HepG2 (cell line): ENCODE data around the gene RRBP1. TPM values are rescaled to one million over a fixed set of nuclear protein-coding genes. Genes with fewer than 3 reads are reported as not detected.

Experiments
- CCAR2 ChIP-seq: fragments of 200-400 bp; formaldehyde crosslinking; optimal IDR thresholded peaks from 2 replicates; pipeline ENCODE3; 2018; ENCODE audit warnings: low read depth, mild to moderate bottlenecking, low read length, moderate library complexity
- KAT7 ChIP-seq: IDR thresholded peaks from 2 replicates; pipeline ENCODE4 v1.6.1; 2018; ENCODE audit warnings: borderline replicate concordance, missing compliant biosample characterization
- MAZ ChIP-seq, 2 experiments: sonication (generic) in 1 of 2; formaldehyde crosslinking in 1 of 2; IDR thresholded peaks; 2 replicates each; pipeline versions ENCODE4 v1.5.0 to v1.6.1; 2012 to 2020; ENCODE audit warnings: low read depth in 2 of 2, mild to moderate bottlenecking in 2 of 2, borderline replicate concordance in 1 of 2, improper control_type of control experiment in 1 of 2, low read length in 1 of 2, missing genetic modification reagents in 1 of 2, moderate library complexity in 1 of 2
- MBD4 ChIP-seq: IDR thresholded peaks from 2 replicates; pipeline ENCODE4 v1.6.1; 2012; ENCODE audit warnings: low read length, inconsistent platforms, borderline replicate concordance
- MEIS2 ChIP-seq: sonication (generic); formaldehyde crosslinking; IDR thresholded peaks from 2 replicates; pipeline ENCODE4 v1.9.0; 2021; ENCODE audit warnings: mild to moderate bottlenecking, missing genetic modification reagents
- MTF1 ChIP-seq: sonication (generic); formaldehyde crosslinking; IDR thresholded peaks from 2 replicates; pipeline ENCODE4 v1.5.0; 2020; ENCODE audit warnings: missing genetic modification reagents
- NCOR1 ChIP-seq: fragments of 200-600 bp; sonication (generic); IDR thresholded peaks from 2 replicates; pipeline ENCODE4 v1.7.0; 2017; ENCODE audit warnings: antibody characterized with exemption, low read length, borderline replicate concordance
- NRL ChIP-seq: sonication (generic); formaldehyde crosslinking; IDR thresholded peaks from 2 replicates; pipeline ENCODE4 v1.5.0; 2020; ENCODE audit warnings: missing genetic modification reagents, mild to moderate bottlenecking, moderate library complexity, borderline replicate concordance
- ZKSCAN1 ChIP-seq: fragments of 150-350 bp; IDR thresholded peaks from 2 replicates; pipeline ENCODE4 v1.6.1; 2014; ENCODE audit warnings: low read length
- ZNF530 ChIP-seq: sonication (generic); formaldehyde crosslinking; IDR thresholded peaks from 2 replicates; pipeline ENCODE4 v1.5.0; 2020; ENCODE audit warnings: low read depth, mild to moderate bottlenecking, missing genetic modification reagents
- polyA plus RNA-seq, 8 experiments: library from polyadenylated mRNA; depleted of rRNA in 3 of 8; stranded (reverse) in 7 of 8; unstranded in 1 of 8; fragments of >200 nt; fragmentation: Illumina TruSeq in 4 of 8; extraction: Trizol in 4 of 8; gene quantifications; 2 replicates each; pipeline versions ENCODE4 v1.2.1 to v1.2.3, GENCODE V29; 2011 to 2016; ENCODE audit warnings: low read depth in 4 of 8, missing spikeins in 1 of 8, mixed read lengths in 1 of 8; ENCODE audit not compliant: insufficient read depth in 1 of 8
- total RNA-seq, 5 experiments: library from RNA; depleted of rRNA; stranded (reverse); fragments of >200 nt; fragmentation: Illumina TruSeq; extraction: Trizol; gene quantifications; 2 replicates each; pipeline ENCODE4 v1.2.3, GENCODE V29; 2016; ENCODE audit warnings: low read depth in 1 of 5
- TF ChIP-seq, protein P1 (sequence below): sonication (generic); formaldehyde crosslinking; IDR thresholded peaks from 2 replicates; pipeline ENCODE4 v1.8.1; 2023; ENCODE audit warnings: missing genetic modification reagents, mild to moderate bottlenecking, borderline replicate concordance
- TF ChIP-seq, protein P2 (sequence below): sonication (generic); formaldehyde crosslinking; IDR thresholded peaks from 2 replicates; pipeline ENCODE4 v1.4.0; 2020; ENCODE audit warnings: missing genetic modification reagents
- TF ChIP-seq, protein P3 (sequence below): sonication (generic); formaldehyde crosslinking; IDR thresholded peaks from 2 replicates; pipeline ENCODE4 v1.5.1; 2020; ENCODE audit warnings: missing genetic modification reagents, mild to moderate bottlenecking, borderline replicate concordance
- TF ChIP-seq, protein P4 (sequence below): sonication (generic); formaldehyde crosslinking; IDR thresholded peaks from 2 replicates; pipeline ENCODE4 v1.4.0; 2020; ENCODE audit warnings: missing genetic modification reagents
- TF ChIP-seq, protein P5 (sequence below): sonication (generic); formaldehyde crosslinking; IDR thresholded peaks from 2 replicates; pipeline ENCODE4 v1.8.0; 2022; ENCODE audit warnings: mild to moderate bottlenecking, missing genetic modification reagents
- TF ChIP-seq, protein P6 (sequence below): IDR thresholded peaks from 2 replicates; pipeline ENCODE4 v1.6.1; 2012; ENCODE audit warnings: inconsistent platforms

RRBP1 gene
- total and polyA plus RNA-seq, 2 of the 13 experiments (the other 11 are each of a cell fraction or from before 2014, with no cell fraction given) = 150 to 222 TPM

DNA sequence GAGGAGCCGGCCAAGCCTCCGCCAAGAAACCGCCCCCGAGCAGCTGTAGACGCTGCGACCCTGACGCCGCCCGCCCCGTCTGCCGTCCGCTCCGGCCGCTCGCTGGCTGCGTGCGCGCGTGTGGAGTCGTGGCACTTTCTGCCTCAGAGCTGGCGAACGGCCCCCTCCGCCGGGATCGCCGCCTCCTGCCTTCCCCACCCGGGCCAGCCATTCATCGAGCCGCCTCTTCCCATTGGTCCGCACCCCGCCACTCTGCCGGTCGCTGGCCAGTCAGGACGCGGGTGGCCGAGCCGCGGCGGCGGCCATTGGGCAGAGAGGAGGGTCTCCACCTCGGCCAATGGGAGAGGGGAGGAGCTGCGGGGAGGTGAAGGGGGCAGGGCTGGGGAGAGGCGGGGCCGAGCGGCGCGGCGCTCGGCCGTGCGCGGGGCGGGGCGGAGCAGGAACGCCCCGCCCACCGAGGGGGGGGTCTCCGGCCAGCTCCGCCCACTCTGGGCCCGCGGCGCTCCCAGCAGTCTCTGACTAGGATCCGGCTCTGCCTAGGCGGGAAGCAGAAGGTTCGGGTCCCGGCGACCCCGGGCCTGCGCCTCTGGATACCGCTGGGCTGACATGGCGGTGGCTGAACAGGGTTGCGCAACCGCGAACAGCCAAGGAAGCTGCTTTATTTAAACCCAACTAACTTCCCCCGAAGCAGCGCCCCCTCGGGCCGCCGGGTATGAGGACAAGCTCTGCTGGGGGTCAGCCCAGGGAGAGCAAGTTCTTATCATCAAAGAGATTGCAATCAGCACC lies at the start of gene RRBP1 (continued):
- TF ChIP-seq, protein P1, sequence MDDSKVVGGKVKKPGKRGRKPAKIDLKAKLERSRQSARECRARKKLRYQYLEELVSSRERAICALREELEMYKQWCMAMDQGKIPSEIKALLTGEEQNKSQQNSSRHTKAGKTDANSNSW = no peak; the same call in 1 of the 2 replicates
- TF ChIP-seq MBD4 (no peak), ZKSCAN1 (no peak; the same call in none of the 2 replicates), MEIS2 (CRISPR knock-in tag) (peak; percentile 92), CCAR2 (no peak), ZNF530 (CRISPR knock-in tag) (no peak), NCOR1 (peak; percentile 87; the same call in 1 of the 2 replicates), KAT7 (CRISPR knock-in tag) (peak; percentile 98), MAZ (IDR thresholded peaks at IDR 0.05; ENCODE audit: borderline replicate concordance, low read depth, low read length) (peak; percentile 97), MAZ (CRISPR knock-in tag; IDR thresholded peaks at IDR 0.05; ENCODE audit: low read depth) (peak; percentile 98), MTF1 (CRISPR knock-in tag) (peak; percentile 65; the same call in 1 of the 2 replicates), NRL (CRISPR knock-in tag) (peak; percentile 88)
- TF ChIP-seq, protein P2, sequence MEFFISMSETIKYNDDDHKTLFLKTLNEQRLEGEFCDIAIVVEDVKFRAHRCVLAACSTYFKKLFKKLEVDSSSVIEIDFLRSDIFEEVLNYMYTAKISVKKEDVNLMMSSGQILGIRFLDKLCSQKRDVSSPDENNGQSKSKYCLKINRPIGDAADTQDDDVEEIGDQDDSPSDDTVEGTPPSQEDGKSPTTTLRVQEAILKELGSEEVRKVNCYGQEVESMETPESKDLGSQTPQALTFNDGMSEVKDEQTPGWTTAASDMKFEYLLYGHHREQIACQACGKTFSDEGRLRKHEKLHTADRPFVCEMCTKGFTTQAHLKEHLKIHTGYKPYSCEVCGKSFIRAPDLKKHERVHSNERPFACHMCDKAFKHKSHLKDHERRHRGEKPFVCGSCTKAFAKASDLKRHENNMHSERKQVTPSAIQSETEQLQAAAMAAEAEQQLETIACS (CRISPR knock-in tag) = peak; percentile 64; the same call in 1 of the 2 replicates
- TF ChIP-seq, protein P3, sequence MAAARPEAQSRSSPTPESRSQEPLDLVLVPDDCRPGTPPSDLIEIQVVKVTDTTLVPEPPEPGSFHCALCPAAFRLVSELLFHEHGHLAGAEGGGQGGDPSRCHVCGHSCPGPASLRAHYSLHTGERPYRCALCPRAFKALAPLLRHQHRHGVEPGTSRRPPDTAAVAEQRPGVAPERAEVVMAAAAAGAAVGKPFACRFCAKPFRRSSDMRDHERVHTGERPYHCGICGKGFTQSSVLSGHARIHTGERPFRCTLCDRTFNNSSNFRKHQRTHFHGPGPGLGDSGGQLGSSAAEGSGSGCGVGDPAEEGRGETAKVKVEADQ (CRISPR knock-in tag) = peak; percentile 96
- TF ChIP-seq, protein P4, sequence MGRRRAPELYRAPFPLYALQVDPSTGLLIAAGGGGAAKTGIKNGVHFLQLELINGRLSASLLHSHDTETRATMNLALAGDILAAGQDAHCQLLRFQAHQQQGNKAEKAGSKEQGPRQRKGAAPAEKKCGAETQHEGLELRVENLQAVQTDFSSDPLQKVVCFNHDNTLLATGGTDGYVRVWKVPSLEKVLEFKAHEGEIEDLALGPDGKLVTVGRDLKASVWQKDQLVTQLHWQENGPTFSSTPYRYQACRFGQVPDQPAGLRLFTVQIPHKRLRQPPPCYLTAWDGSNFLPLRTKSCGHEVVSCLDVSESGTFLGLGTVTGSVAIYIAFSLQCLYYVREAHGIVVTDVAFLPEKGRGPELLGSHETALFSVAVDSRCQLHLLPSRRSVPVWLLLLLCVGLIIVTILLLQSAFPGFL = no peak
- TF ChIP-seq, protein P5, sequence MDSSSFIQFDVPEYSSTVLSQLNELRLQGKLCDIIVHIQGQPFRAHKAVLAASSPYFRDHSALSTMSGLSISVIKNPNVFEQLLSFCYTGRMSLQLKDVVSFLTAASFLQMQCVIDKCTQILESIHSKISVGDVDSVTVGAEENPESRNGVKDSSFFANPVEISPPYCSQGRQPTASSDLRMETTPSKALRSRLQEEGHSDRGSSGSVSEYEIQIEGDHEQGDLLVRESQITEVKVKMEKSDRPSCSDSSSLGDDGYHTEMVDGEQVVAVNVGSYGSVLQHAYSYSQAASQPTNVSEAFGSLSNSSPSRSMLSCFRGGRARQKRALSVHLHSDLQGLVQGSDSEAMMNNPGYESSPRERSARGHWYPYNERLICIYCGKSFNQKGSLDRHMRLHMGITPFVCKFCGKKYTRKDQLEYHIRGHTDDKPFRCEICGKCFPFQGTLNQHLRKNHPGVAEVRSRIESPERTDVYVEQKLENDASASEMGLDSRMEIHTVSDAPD (CRISPR knock-in tag) = peak; percentile 72
- TF ChIP-seq, protein P6, sequence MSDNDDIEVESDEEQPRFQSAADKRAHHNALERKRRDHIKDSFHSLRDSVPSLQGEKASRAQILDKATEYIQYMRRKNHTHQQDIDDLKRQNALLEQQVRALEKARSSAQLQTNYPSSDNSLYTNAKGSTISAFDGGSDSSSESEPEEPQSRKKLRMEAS = peak; percentile 79
